Measurements from ENCODE around the gene SRL.
"Not testable (repeated sequence)": the region's sequence is repeated elsewhere in the genome, so short reads cannot be mapped to it uniquely, and the experiment has no call there.

SRL gene

GRCh38 chr16:4225075-4225474 is 16.8 kb downstream of the SRL start:
- no peak for DNase-seq

GRCh38 chr16:4220358-4220757 is 21.5 kb downstream of the SRL start:
- DNase-seq: no peak

DNA sequence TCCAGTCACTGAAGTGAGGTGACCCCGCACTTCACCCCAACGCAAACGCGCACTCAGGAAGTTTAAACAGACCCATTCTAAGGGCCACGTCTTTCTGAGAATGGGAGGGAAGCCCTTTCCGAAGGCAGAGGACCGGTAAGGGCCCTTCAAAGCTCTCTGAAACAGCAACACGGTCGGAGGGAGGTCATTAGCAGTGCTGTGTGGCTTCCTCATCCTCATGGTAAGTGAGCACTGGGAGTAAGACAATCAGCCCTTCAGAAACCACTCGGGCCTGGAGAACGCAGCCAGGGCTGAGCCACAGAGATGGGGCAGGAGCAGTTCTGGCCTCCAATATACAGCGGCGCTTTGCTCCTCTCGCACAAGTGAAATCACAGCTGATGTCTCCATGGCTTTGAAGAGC is 23.7 kb downstream of the SRL start:
- DNase-seq: no peak

DNA sequence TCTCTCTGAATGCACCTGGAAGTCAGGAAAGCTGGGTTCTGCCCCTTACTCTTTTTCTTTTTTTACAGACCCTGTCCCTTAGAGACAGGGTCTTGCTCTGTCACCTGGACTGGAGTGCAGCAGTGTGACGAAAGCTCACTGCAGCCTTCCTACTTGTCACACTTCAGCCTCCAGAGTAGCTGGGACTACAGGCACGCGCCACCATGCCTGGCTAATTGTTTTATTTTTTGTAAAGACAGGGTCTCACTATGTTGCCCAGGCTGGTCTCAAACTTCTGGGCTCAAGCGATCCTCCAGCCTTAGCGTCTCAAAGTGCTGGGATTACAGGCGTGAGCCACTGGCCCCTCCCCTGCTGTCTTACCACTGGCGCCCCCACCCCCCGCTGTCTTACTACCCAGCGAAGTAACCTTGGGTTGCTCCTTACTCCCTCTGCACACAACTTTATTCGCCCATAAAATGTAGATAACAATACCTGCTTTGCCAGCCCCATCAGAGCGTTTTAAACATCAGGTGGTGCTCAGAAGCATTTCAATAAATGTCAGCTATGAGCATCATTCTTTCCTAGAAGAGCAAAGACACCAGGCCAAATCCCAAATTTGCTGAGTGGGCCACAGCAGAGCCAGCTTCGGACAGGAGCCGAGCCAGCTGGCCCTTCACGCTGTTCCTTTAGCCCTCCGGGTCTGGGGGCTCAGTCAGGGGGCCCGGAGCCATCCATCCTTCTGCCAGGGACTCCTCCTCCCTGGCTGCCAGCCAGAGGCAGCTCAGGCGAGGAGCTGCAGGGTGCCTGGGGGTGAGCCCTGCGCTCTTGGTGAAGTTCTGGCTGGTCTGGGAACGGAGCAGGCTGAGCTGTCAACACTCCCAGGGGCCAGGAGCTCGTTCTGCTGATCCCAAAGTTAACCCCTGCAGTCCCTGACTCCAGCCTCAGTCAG is 24.4 kb downstream of the SRL start:
- DNase-seq: no peak

- no peak for DNase-seq
These were observed 25.3 kb downstream of the SRL start for GRCh38 chr16:4216596-4216995.

DNA sequence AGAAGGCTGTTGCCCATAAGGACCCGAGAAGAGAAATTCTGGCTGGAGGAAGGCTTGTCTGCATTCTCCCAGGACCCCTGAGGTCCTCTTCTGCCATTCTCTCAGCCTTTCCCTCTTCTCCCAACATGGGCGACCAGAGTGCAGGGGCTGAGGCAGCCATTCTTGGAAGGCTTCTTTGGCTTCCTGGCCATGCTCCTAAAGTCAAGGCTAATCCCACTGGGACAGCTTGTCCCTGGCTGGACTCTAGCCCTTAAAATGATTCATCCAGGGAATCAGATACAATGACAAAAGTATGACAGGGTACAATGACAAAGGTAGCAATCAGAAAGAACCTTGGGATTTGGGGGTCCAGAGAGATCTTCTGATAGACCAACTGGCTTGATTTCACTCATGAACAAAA is 26.8 kb downstream of the SRL start:
- DNase-seq: no peak

DNA sequence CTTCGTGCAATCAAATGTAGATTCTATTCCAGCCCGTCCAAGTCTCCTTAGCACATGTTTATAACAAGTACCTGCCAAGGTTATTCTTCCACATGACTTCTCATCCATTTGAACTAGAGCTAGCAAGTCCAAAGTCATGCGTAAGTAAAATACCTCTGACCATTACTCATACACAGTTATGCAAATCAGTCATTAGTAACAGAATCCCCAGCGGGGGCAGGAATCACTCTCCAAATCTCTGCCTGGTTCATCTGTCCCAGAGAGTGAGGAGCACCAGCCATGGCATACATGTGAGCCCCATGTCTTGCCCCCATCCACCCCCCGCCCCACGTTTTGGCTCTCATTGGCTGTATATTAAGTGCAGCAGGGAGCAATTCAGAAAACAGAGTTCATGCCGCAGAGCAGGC is 27.7 kb downstream of the SRL start:
- DNase-seq: peak; percentile 53 to 66 (median 55)

DNA sequence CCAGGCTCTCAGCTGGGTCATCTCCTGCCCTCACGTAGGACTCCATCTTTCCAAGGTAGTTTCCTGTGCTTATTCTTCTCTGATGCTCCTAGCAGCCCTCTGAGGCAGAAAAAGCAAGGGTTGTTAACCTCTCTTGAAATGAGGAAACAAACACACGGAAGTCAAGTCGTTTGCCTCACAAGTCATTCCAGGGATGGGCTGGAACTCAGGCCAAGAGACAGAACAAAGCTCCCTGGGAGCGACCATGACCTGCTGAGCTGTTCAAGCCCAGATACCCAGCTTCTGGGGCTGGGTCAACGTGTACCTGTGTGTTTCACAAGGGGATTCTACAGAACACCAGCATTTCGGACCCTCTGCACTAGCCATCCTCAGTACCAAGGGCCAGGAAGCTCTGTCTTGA is 28.1 kb downstream of the SRL start:
- DNase-seq: peak in 1 of 3 donors; percentile 29

DNA sequence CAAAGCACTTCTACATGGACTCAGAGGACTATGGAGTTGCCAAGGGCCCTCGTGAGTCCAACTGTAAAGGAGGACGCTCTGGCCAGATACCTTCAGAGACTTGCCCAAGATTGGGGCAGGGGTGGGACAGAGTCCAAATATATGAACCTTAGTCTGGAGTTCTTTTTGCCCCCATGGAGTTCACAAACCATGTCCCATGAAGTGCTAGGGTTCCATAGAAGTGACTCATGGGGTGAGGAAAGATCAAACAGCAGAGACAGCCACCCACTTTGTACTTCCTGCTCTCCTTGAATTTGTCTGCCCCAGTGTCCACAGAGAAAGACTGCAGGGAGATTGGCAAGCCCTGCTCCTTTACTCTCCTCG is 29.0 kb downstream of the SRL start:
- DNase-seq: peak; percentile 55 to 71 (median 55)

GRCh38 chr16:4212211-4212933 is 29.5 kb downstream of the SRL start:
- no peak for DNase-seq

GRCh38 chr16:4211445-4212210 is 30.3 kb downstream of the SRL start:
- DNase-seq: not testable (repeated sequence)

GRCh38 chr16:4209666-4210065 is 32.2 kb downstream of the SRL start:
- DNase-seq: no peak

DNA sequence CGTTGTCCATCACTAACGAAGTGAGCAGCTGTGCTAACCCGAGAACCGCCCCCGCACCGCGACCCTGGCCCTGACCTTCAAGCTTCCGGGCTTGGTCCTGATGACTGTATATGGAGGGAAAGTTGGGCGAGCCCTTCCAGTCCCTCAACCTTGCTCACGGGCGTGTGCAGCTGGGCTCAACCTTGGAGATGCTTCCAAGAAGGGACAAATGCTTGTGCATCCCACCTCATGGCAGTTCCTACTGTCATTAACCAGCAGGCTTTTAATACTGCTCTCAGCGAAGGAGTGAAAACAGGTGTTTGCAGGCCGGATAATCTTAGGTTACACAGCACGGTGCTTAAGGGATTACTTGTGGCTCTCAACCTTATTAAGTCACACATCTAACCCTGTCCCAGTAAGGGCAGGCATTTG is 33.5 kb downstream of the SRL start:
- no peak for DNase-seq

DNA sequence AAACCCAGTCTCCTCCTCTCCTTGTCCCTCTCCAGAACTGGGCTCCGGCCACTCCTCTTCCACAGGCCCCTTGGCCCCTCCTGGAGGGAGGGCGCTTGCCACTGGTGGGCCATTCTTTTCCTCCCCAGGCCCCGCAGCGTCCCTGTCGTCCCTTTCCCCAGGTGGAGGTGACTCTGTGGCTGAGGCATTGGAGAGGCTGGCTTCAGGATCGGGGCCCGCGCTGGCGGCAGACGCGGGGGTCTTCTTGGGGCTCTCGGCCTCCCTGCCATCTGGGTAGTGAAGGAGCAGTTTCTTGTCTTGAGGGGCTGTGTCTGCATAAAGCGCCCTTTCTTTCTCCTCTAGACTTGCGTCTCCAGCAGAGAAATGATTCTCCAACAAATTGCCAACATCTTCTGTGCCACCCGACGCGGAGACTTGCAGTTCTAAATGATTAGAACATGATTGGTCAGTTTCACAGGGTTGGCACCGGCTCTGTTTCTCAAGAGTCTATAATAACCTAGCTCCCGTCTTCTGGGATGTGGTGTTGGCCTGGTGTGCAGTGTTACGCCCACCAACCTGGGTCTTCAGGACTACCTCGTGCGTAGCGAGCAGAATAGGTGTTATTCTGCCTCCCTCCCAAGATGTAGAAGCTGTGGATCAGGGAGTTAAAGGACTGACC is 34.1 kb downstream of the SRL start:
- DNase-seq: no peak

DNA sequence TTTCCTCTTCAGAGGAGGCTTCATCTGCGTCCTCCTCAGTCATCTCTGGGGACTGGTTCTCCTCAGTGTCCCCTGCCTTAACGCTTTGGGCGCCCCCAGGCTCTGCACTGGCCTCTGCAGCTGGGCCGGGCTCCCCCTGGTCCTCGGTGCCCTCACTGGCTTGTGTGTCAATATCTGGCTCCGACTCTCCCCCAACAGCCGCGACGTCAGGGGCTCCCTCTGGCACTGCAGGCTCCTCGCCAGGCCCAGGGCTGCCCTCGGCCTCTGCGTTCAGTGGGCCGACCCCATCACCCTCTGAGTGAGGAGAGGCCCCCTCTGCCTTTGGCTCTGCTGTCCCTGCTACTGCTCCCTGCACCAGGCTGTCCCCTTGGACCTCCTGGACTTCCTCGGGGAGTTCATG is 34.7 kb downstream of the SRL start:
- no peak for DNase-seq

GRCh38 chr16:4206680-4207079 is 35.2 kb downstream of the SRL start:
- DNase-seq: peak in 1 of 3 donors; percentile 15

- no peak for DNase-seq
These were observed 35.9 kb downstream of the SRL start for GRCh38 chr16:4205971-4206370.

DNA sequence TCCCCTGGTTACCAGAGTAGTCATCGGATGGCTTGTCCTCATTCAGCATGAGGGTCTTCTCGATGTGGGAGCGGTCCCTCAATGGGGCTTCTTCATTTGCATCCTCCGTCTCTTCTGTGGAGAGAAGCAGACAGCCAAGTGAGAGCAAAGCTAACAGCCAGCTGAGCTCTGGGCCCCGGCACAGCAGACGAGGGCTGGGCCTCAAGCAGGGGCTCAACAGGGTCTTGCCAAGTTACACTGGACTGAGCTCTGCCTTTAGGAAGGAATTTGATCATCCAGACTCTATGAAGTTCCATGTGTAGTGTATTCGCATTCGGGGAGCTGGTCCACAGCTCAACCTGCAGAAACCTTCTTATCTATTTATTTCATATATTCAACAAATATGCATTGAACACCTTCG is 37.4 kb downstream of the SRL start:
- no peak for DNase-seq

DNA sequence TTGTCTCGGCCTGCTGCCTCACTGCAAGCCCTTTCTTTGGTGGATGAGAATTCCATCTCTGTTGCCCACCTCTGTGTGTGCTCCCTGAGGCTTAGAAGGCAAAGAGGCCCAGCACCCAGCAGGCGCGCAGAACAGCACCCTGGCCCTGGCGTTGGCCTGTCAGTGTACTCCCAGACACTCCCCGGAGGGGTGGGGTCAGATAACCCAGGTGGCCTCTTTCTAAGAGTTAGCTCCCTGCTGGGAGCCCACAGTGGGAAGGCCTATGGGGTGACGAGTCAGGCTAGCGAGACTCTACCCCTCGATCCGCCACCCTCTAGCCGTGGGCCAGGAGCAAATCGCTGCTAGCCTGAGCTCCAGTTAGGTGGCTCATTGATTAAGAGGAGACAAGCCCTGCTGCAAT is 38.1 kb downstream of the SRL start:
- DNase-seq: no peak

DNA sequence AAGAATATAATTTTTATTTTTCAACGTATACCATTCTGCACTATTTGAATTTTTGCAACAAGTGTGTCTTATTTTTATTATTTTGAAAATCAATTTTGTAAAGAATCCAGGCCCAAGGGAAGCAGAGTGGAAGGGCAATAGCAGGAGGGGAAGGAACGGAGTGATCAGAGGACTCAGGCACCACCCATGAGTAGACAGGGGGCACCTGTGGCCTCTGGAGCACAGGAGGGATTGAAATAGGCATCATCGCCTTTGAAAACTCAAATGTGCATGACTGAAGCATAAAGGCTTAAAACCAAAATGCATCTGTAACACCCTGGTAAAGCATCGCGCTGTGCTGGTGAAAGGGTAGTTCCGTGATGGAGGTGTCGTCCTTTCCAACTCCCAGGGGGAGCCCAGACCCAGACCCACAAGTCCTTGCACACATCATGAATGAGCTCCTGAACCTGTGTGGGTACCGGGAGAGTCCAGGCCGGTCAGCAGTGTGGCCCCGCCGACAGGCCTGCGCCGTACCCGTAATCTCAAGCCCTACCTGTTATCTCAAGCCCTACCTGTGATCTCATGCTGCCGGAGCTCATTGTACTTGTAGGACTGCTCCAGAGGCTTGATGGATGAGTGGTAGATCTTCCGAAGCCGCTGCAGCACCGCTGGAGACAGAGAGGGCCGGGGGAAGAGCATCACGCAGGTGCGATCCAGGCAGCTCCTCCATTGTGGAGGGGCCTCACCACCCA is 39.1 kb downstream of the SRL start:
- no peak for DNase-seq

- DNase-seq: no peak
These were observed 41.1 kb downstream of the SRL start for GRCh38 chr16:4200781-4201137.

Data from suppressor macrophage treated with lipopolysaccharide for 1 hour (primary cell).